Natural killer cell treated with Interleukin-12 subunit alpha and Interleukin-12 subunit beta and Interleukin-15 and Interleukin-18, amount 100 ng/mL, for 72 hours (primary cell): ENCODE data around the gene P2RY8. TPM values are rescaled to one million over a fixed set of nuclear protein-coding genes. Genes with fewer than 3 reads are reported as not detected.
"Not testable (repeated sequence)": the region's sequence is repeated elsewhere in the genome, so short reads cannot be mapped to it uniquely, and the experiment has no call there.

ENCODE experiments used
- ATAC-seq, 2 donors: fragments of 150-1000 bp; cut with Tn5 transposase in 1 of 2; sonication (Bioruptor Pico), chemical (Tn5 transposase) in 1 of 2; 2 replicates each; pipeline ENCODE4 v1.10.0; 2021
- DNase-seq: peaks from one replicate; pipeline ENCODE4 v3.0.0; 2022; ENCODE audit warnings: low spot score
- H3K27ac Mint-ChIP-seq, 2 donors: 1 replicate in 1 of 2; 2 replicates in 1 of 2; pipeline ENCODE4 v1.8.0; 2022; ENCODE audit warnings: mixed read lengths in 2 of 2, mild to moderate bottlenecking in 1 of 2, moderate library complexity in 1 of 2
- H3K27me3 Mint-ChIP-seq, 2 donors: 1 replicate in 1 of 2; 2 replicates in 1 of 2; pipeline ENCODE4 v1.8.0; 2022; ENCODE audit warnings: mixed read lengths in 2 of 2
- H3K36me3 Mint-ChIP-seq: one replicate; pipeline ENCODE4 v1.8.0; 2022; ENCODE audit warnings: mixed read lengths
- H3K4me1 Mint-ChIP-seq, 2 donors: 1 replicate in 1 of 2; 2 replicates in 1 of 2; pipeline ENCODE4 v1.8.0; 2022; ENCODE audit warnings: low read depth in 2 of 2, mixed read lengths in 2 of 2, mild to moderate bottlenecking in 1 of 2
- H3K4me3 Mint-ChIP-seq: one replicate; pipeline ENCODE4 v1.8.0; 2022; ENCODE audit warnings: mixed read lengths
- H3K9me3 Mint-ChIP-seq: 2 replicates; pipeline ENCODE4 v1.8.0; 2022; ENCODE audit warnings: mixed read lengths
- total RNA-seq, 2 donors: library from RNA; stranded (reverse); gene quantifications; one replicate each; pipeline ENCODE4 v1.2.3, GENCODE V29; 2022

P2RY8 gene
- total RNA-seq, 2 donors from 2014 or later, result 19.5 to 59.1 TPM

GRCh38 chrX:1558761-1559468 lies 21.9 kb upstream of the P2RY8 start:
- no peak overlapping the region for H3K4me3 Mint-ChIP-seq
- no peaks in the 10 kb centered on the region for H3K36me3 Mint-ChIP-seq
- ATAC-seq, result no peak
- no peaks in the 10 kb centered on the region for H3K27me3 Mint-ChIP-seq
- H3K4me1 Mint-ChIP-seq, result peaks cover 18 to 32% of the 10 kb centered on the region in 2 donors
- no peaks in the 10 kb centered on the region for H3K9me3 Mint-ChIP-seq
- no peak for DNase-seq
- peak overlapping the region in 1 of 2 donors; percentile 43 for H3K27ac Mint-ChIP-seq

- not testable (repeated sequence) for H3K4me3 Mint-ChIP-seq, DNase-seq, H3K9me3 Mint-ChIP-seq, H3K27me3 Mint-ChIP-seq, H3K36me3 Mint-ChIP-seq, ATAC-seq
- H3K27ac Mint-ChIP-seq, result peak overlapping the region in 1 of 2 donors; percentile 43
- peaks cover 18 to 32% of the 10 kb centered on the region in 2 donors for H3K4me1 Mint-ChIP-seq
These were observed 20.5 kb upstream of the P2RY8 start for GRCh38 chrX:1557442-1557841.

- peaks cover 28 to 34% of the 10 kb centered on the region in 2 donors for H3K4me1 Mint-ChIP-seq
- ATAC-seq, result no peak
- no peaks in the 10 kb centered on the region for H3K9me3 Mint-ChIP-seq
- no peaks in the 10 kb centered on the region for H3K27me3 Mint-ChIP-seq
- peak overlapping the region; percentile 48 for H3K4me3 Mint-ChIP-seq
- peak overlapping the region; percentile 67 to 76 for H3K27ac Mint-ChIP-seq
- no peak for DNase-seq
- no peaks in the 10 kb centered on the region for H3K36me3 Mint-ChIP-seq
These were observed 18.4 kb upstream of the P2RY8 start for GRCh38 chrX:1555370-1555769.

GRCh38 chrX:1554469-1555210 lies 17.7 kb upstream of the P2RY8 start:
- Mint-ChIP-seq H3K4me1 (peaks cover 31 to 34% of the 10 kb centered on the region in 2 donors), H3K27me3 (no peaks in the 10 kb centered on the region), H3K9me3 (no peaks in the 10 kb centered on the region), H3K4me3 (peak overlapping the region; percentile 48), H3K27ac (peak overlapping the region; percentile 67 to 76), H3K36me3 (no peaks in the 10 kb centered on the region)
- DNase-seq, result no peak
- ATAC-seq, result peak; percentile 36 to 58

GRCh38 chrX:1551959-1552546 lies 15.1 kb upstream of the P2RY8 start:
- peak overlapping the region; percentile 3 for H3K4me3 Mint-ChIP-seq
- DNase-seq (no peak), ATAC-seq (no peak)
- H3K27me3 Mint-ChIP-seq, result no peaks in the 10 kb centered on the region
- H3K27ac Mint-ChIP-seq, result peak overlapping the region; percentile 60 to 63
- H3K36me3 Mint-ChIP-seq, result no peaks in the 10 kb centered on the region
- peaks cover 26 to 27% of the 10 kb centered on the region in 2 donors for H3K4me1 Mint-ChIP-seq
- no peaks in the 10 kb centered on the region for H3K9me3 Mint-ChIP-seq

- DNase-seq, result no peak
- Mint-ChIP-seq H3K9me3 (peaks cover 7% of the 10 kb centered on the region), H3K27ac (peak overlapping the region; percentile 66 to 77), H3K36me3 (peaks cover 10% of the 10 kb centered on the region), H3K4me1 (peaks cover 18 to 22% of the 10 kb centered on the region in 2 donors), H3K27me3 (no peaks in the 10 kb centered on the region), H3K4me3 (no peak overlapping the region)
- ATAC-seq, result no peak
These were observed 9.8 kb upstream of the P2RY8 start for GRCh38 chrX:1546691-1547251.

- ATAC-seq (peak; percentile 88 to 90), DNase-seq (peak; percentile 66)
- Mint-ChIP-seq H3K4me1 (peaks cover 14 to 19% of the 10 kb centered on the region in 2 donors), H3K27ac (peak overlapping the region; percentile 66 to 77), H3K36me3 (peaks cover 10% of the 10 kb centered on the region), H3K27me3 (no peaks in the 10 kb centered on the region), H3K4me3 (peak overlapping the region; percentile 51), H3K9me3 (peaks cover 7% of the 10 kb centered on the region)
These were observed 8.9 kb upstream of the P2RY8 start for GRCh38 chrX:1545776-1546408.

GRCh38 chrX:1542994-1543725 lies 6.2 kb upstream of the P2RY8 start:
- Mint-ChIP-seq H3K27me3 (no peaks in the 10 kb centered on the region), H3K4me1 (peaks cover 14 to 17% of the 10 kb centered on the region in 2 donors), H3K36me3 (peaks cover 10% of the 10 kb centered on the region), H3K27ac (peak overlapping the region in 1 of 2 donors; percentile 70), H3K4me3 (no peak overlapping the region), H3K9me3 (peaks cover 7% of the 10 kb centered on the region)
- no peak for DNase-seq
- ATAC-seq, result no peak

GRCh38 chrX:1539146-1539545 lies 2.2 kb upstream of the P2RY8 start:
- not testable (repeated sequence) for H3K9me3 Mint-ChIP-seq, H3K36me3 Mint-ChIP-seq, DNase-seq, H3K27me3 Mint-ChIP-seq, ATAC-seq, H3K4me3 Mint-ChIP-seq
- H3K4me1 Mint-ChIP-seq, result peaks cover 11 to 27% of the 10 kb centered on the region in 2 donors
- peak overlapping the region in 1 of 2 donors; percentile 99 for H3K27ac Mint-ChIP-seq

GRCh38 chrX:1537716-1538090 lies 718 bp upstream of the P2RY8 start:
- Mint-ChIP-seq H3K4me3 (peak overlapping the region; percentile 90), H3K27ac (peak overlapping the region; percentile 98 to 99), H3K4me1 (peaks cover 14 to 24% of the 10 kb centered on the region in 2 donors)
- H3K27me3 Mint-ChIP-seq, DNase-seq, H3K9me3 Mint-ChIP-seq, ATAC-seq, H3K36me3 Mint-ChIP-seq: not testable (repeated sequence)

- no peaks in the 10 kb centered on the region for H3K36me3 Mint-ChIP-seq
- peak overlapping the region; percentile 98 to 99 for H3K27ac Mint-ChIP-seq
- H3K4me3 Mint-ChIP-seq, result peak overlapping the region; percentile 90
- peaks cover 16 to 24% of the 10 kb centered on the region in 2 donors for H3K4me1 Mint-ChIP-seq
- no peaks in the 10 kb centered on the region for H3K9me3 Mint-ChIP-seq
- ATAC-seq (peak; percentile 0 to 3), DNase-seq (no peak)
- H3K27me3 Mint-ChIP-seq, result no peaks in the 10 kb centered on the region
These were observed 314 bp downstream of the P2RY8 start for GRCh38 chrX:1536712-1537030.

- Mint-ChIP-seq H3K9me3 (no peaks in the 10 kb centered on the region), H3K4me3 (peak overlapping the region; percentile 90), H3K4me1 (peaks cover 16 to 24% of the 10 kb centered on the region in 2 donors), H3K27ac (peak overlapping the region; percentile 98 to 99), H3K27me3 (no peaks in the 10 kb centered on the region), H3K36me3 (no peaks in the 10 kb centered on the region)
- ATAC-seq (peak in 1 of 2 donors; percentile 21), DNase-seq (no peak)
These were observed 1.5 kb downstream of the P2RY8 start for GRCh38 chrX:1535241-1536041.
